Glomerular visceral epithelial cell (primary cell): ENCODE results near the gene TMEM192.
"Not testable (repeated sequence)": the region's sequence is repeated elsewhere in the genome, so short reads cannot be mapped to it uniquely, and the experiment has no call there.

Source experiments
- DNase-seq: peaks from one replicate; pipeline ENCODE4 v3.0.0-alpha.2; 2016; ENCODE audit errors: extremely low spot score

TMEM192 gene

DNA sequence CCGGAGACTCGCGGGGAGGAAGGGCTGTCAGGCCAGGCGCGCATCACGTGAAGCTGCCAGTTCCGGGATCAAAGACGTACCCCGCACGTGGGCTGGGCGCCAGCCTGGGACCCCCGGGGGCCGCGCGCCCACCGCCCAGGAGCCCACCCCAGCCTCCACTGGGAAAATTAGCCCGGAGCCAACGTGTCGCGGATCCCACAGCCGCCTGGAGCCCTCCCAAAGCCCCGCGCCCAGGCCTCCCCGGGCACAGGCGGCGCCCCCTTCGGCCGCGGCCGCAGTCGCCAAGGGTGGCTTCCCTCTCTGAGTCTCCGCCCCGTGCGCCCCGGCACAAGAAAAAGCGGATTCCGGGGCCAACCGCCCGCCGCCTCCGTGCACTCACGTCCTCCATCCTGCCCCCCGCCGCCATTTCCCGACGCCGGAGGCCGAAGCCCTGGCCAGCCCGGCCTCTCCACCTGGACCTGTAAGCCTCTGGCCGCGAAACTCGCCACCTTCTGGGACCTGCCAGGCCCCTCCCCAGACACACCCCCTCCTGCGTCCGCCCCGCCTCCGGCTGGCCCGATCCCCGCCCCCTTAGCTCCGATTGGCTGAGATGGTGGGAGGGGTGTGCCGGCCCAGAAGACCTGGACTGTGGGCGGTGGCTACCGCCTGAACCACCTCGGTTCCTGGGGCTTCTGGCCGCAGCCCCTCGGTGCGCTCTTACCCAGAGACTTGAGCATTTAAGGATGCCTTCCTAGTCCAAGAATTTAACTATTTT lies at the start of gene TMEM192:
Gene TMEM192 (minus strand): TSS at position 493 of the 754 bp plus-strand sequence. CDS start 87 bp downstream, at position 406.
- DNase-seq: peak; percentile 96

DNA sequence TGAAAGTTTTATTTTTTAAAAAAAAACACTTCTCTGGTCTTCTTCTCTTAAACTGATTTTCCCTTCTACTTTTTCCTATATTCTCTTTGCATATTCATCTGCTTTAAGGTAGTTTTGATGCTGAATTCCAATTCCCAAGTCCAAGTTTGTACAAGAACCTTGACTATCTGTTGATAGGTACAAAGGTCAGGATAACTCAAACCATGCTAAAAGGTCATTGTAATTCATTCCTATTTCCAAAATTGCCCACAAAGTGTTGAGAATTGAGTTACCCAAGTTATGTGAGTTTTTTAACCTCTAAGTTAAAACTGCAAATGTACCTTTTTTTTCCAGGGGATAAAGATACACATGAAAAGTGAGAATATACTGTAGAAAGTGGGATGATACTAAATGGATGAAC lies 46.1 kb upstream of the TMEM192 start:
- DNase-seq: no peak

DNA sequence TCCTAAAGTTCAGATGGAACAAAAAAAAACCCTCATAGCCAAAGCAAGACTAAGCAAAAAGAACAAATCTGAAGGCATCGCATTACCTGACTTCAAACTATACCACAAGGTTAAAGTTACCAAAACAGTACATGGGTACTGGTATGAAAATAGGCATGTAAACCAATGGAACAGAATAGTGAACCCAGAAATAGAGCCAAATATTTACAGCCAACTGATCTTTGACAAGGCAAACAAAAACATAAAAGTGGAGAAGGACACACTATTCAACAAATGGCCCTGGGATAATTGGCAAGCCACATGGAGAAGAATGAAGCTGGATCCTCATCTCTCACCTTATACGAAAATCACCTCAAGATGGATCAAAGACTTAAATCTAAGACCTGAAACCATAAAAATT lies 44.2 kb upstream of the TMEM192 start:
- no peak for DNase-seq

DNA sequence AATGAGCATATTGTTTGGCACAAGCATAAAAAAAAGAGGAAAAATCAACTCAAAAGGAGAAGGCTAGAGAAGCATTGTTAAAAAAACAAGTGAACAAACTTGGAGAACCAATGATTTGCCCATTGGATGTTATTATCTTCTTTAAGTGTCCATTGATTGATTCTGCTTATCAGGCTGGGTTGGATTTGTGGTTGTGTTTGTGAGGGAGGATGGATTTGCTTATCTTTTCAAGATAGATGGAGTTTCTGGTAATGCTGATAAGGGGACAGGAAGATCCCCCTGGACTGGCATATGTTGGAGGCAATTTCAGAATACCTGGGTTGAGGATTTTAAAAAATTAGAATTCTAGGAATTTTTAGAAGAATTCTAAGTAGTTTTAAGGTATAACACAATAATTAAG lies 41.8 kb upstream of the TMEM192 start:
- no peak for DNase-seq

DNA sequence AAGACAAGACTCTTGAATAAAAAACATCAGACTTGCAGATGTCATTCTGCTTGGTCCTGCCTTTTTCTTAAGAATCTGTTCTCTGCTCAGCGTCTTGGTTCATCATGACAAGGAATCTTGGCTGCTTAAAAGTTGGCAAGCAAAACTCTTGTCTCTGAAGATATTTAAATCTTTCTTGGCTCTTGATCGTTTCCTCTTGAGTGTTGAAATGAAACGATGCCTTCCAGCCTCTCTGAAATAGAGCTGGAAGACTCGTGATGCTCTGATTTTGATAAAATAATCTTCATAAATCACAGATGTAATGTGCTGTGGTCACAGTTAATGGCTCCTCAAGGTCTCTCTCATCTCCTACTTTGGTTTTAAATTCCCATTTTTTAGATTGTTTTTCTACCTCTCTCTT lies 39.9 kb upstream of the TMEM192 start:
- no peak for DNase-seq

DNA sequence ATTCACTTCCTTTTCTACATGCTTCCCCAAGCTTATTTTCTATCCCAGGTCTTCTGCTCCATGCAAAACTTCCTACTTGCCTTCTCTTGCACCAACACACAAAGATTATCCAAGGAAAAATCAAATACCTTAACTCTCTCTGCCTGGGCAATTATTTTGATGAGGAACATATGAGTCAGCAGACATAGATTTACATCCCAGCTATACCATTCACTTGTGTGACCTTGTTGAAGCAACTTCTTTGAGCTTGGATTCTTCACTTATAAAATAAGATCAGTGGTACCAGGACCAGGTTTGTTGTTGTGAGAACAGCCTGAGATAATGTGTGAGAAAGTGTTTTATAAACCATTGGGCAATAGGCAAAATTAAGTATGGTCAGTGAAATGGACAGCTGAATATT lies 39.1 kb upstream of the TMEM192 start:
- DNase-seq: no peak

DNA sequence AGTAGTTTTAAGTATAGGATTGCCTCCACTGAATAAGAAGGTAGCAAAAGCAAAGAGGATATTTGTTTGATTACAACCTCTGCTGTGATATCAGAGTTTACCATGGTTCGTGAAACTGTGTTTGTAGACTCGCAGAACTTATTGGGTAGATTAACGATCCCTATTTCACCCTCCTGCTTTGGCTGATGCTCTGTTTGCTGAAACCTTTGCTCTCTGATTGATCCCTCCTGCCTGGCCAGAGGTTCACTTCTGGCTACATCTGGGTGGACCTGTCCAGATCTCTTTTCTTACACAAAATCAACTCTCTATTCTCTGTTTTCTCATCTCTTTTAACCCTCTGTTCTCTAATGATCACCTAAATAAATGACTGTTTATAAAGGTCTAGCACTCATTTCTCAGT lies 37.9 kb upstream of the TMEM192 start:
- DNase-seq: no peak

DNA sequence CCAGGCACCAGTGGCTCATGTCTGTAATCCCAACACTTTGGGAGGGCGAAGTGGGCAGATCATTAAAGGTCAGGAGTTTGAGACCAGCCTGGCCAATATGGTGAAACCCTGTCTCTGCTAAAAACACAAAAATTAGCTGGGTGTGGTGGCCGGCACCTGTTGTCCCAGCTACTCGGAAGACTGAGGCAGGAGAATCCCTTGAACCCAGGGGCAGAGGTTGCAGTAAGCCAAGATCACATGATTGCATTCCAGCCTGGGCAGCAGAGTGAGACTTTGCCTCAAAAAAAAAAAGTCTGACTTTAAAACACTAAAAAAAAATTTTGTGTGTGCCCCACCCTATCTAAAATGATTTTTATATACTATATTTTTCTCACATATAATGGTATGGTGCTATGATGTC lies 26.2 kb upstream of the TMEM192 start:
- no peak for DNase-seq

DNA sequence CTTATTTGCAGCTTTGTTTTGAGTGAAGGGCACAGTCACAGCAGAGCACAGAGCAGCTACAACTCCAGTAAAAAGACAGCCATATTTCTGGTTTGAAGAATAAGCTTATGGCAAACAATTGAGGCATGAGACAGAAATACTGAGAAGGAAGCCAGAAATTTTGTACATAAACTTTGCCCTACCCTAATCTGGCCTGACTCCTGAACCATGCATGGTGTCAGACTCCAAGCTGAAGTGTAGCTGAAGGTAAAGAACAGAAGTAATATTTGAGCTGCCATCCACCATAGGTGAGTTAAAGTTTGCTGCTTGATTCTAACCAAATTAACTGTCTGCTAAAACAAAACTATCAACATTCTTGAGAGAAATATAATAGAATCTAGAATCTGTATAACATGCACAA lies 24.5 kb upstream of the TMEM192 start:
- no peak for DNase-seq

DNA sequence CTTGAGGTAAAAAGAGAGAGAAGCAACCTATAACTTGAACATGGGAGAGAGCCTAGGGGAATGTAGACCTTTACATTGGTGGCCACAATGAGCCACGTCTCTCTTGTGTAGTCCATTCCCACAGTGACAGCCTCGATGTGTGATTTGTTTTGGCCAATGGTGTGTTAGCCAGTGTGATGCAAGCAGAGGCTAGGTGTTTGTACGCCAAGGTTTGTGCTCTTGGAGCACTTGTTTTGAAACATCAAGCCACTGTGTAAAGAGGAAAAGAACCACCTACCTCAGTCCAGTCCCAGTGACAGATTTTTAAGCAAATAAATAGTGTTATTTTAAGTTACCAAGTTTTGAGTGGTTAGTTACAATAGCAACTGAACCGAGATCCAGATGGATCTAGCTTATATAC lies 23.9 kb upstream of the TMEM192 start:
- no peak for DNase-seq

DNA sequence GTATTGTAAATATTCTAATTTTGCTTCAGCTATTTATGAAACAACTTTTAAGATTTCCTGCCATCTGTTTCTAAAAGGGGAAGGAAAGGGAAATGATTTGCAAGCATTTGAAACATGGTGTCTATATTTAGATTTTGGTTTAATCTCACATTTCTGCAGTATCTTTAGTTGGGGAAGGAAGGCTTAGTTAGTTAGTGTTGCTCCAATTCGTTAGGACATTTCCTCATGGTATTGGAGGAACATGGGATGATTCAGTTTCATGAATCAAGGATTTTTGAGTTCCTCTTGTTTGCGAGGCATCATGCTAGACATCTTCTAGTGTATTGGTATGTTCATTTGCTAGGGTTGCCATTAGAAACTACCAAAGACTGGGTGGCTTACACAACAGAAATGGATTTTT lies 20.5 kb upstream of the TMEM192 start:
- no peak for DNase-seq

DNA sequence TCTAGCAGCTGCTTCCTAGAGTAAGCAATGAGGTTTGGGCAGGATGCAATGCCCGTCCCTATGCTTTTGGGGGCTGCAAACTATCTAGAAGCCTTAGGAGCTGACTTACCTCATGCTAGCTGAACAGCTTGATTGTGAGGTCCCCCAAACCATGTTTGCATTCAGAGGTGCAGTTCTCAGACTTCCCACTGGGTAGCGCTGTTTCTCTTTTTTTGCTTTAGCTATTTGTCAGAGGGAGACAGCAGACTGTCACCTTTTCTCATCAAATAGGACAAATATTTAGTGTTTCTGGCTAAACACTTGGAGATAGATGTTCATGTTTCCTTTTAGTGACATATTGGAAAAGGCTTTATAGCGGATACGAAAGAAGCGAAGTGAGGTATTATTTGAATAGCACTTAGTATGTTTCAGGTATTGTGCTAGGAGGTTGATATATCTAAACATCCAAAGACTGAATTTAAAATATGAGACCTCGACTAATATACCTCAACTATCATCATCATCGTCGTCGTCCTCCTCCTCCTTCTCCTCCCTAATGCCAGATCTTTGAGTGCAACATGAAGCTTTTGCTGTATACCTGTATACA lies 18.7 kb upstream of the TMEM192 start:
- DNase-seq: peak; percentile 75

DNA sequence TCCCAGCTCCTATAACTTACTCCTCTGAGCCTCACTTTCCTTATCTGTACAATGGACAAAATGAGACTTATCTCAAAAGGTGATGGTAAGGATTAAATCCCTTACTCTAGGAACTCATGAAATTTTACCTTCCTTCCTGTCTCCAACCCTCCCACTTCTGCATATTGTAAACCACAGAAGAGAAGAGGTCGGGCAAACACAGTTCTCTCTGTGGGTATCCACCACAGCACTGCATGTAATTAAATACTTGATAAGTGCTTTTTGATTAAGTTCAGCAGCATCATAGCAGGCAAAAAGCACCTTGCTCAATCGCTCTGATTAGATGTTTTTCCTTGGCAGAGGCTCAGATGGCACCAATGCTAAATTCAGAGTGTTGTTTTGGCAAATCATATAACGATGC lies 17.3 kb upstream of the TMEM192 start:
- no peak for DNase-seq

DNA sequence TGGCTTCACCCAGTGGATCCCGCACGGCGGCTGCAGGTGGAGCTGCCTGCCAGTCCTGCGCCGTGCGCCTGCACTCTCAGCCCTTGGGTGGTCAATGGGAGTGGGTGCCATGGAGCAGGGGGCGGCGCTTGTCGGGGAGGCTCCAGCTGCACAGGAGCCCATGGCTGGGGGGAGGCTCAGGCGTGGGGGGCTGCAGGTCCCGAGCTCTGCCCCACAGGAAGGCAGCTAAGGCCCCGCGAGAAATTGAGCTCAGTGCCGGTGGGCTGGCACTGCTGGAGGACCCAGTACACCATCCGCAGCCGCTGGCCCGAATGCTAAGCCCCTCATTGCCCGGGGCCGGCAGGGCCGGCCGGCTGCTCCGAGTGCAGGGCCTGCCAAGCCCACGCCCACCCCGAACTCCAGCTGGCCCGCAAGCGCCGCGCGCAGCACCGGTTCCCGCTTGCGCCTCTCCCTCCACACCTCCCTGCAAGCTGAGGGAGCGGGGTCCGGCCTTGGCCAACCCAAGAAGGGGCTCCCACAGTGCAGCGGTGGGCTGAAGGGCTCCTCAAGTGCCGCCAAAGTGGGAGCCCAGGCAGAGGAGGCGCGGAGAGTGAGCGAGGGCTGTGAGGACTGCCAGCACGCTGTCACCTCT lies 13.3 kb upstream of the TMEM192 start:
- DNase-seq: not testable (repeated sequence)

DNA sequence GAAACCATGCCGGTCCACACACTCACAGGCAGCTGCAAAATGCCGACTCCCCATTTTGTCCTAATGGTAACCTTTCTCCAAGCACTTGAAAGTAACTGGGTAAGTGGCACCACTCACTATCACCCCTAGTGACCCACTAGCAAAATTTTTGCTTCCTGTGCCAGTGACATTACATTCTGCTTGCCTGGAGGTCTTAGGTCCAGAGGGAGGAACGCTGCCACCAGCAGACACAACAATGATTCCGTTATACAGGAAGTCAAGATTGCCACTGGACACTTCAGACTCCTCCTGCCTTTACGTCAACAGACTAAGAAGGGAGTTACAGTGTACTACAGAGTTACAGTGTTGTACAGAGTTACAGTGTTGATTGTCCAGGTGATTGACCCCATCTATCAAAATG lies 11.8 kb upstream of the TMEM192 start:
- DNase-seq: no peak

DNA sequence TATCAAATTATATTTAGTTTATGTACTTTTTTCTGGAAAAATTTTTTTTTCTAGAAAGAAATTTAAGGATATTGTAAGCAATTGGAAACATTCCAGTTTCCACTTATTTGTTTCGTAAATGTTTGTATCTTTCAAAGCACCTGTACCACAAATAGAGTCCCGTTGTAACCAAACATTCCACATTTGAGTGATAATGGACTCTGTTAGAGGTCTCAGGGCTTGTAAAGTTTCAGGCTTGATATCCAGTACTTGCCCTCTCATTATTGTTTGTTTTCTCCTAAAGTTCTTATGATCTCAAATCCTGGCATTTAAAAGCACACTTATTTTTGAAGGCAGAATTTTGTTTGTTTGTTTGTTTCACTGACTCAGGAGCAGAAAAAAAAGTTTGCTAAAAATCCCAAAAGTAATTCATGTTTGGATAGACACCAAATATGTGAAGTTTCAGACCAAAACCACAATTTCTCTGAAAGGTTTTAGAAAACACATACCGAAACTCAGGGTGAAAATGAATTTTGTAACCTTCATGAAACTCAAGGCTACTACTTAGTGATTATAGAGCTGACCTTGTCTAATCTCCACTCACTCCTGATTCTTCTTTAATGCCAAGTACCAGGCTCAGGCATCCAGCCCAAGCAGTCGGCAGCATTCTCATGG lies 5.7 kb upstream of the TMEM192 start:
- no peak for DNase-seq

DNA sequence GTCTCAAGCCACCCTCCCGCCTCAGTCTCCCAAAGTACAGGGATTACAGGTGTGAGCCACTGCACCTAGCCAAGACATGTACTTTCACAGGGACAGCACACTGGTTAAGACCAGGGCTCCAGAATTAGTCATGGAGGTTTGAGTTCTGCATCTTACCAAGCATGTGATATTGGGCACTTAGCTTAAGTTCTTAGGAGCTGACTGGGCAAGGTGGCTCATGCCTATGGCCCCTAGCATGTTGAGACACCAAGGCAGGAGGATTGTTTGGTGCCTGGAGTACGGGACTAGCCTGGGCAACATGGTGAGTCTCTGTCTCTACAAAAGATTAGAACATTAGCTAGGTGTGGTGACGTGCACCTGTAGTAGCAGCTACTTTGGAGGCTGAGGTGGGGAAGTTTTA lies 2.6 kb upstream of the TMEM192 start:
- no peak for DNase-seq

DNA sequence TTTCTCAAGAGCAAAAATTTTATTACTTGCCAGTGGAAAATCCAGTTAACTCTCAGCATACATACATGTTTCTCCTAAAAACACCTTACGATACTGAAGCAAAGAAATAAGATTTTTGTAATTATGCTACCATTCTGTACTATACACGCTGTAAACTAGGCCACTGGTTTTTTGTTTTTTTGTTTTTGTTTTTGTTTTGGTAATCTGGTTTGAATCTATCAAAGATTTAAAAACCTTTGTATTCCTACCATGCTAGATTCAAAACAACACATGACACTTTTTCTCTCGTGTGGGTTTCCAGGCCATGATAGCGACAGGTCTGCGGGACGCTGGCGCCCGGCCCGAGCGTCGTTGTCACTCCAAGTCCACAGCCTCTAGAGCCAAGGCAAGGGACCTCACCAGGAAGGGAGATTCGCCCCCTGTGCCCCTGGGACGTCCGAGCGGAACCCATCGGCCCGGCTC lies 723 bp downstream of the TMEM192 start:
- no peak for DNase-seq

DNA sequence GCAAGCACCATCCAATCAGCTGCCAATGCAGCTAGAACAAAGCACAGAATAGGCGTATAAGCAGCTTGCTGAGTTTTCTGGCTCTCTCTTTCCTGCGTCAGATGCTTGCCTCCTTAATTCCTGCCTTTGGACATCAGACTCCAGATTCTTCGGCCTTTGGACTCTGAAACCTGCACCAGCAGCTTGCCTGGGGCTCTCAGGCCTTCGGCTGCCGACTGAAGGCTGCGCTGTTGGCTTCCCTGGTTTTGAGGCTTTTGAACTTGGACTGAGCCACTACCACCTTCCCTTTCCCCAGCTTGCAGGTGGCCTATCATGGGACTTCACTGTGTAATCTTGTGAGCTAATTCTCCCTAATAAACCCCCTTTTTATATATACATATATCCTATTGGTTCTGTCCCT lies 6.1 kb downstream of the TMEM192 start:
- DNase-seq: no peak

DNA sequence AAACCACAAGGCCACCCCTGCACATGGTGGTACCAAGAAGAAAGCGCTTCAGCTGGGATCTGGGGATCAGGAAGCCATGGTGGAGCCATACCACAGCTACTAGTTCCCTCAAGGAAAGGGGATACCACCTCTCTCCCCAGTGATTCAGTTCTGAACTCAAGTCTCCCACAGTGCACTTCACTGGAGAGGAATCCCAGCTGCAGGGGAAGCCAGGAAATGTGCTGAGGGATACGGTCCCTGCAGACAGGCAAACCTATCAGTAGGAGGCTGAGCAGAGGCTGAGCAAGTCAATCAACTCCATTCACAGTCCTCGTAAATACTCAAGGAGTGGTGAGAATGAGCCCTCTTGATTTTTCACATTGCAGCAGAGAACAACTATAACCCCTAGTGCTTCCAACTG lies 11.0 kb downstream of the TMEM192 start:
- no peak for DNase-seq

DNA sequence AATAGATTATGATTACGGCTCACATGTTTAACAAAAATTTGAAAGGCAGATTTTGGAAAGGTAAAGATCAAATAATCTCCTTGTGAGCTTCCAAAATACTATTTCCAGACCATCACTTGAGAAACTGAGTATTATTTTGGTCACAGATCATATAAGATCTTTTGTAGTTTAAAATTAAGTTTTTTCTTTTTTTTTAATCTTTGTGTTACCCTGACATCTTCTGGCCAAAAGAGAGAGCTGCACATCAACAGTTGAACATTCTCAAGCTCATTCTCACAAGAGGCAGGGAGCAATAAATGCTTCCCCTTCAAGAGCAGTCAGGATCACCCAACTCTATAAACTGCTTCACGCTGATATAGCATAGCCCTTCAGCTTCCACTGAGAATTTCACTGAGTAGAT lies 15.9 kb downstream of the TMEM192 start:
- peak; percentile 32 for DNase-seq

DNA sequence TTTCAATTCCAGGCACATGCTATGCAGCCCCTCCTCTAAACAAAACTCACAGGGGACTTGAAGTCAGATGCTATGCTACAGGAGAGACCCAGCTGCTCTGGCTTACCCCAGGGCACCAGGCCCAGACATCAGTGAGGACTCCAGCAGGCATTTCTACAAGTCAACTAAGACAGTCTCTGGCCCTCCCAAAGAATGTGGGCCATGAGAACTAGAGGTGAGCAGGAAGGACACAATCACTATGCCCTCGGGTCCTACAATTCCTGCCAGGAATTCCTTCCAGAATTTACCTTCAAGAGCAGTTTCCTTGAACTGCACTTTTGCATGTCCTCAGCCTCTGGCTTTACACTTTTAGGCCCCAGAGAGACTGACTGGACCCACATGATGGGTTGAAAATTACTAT lies 17.4 kb downstream of the TMEM192 start:
- DNase-seq: no peak

DNA sequence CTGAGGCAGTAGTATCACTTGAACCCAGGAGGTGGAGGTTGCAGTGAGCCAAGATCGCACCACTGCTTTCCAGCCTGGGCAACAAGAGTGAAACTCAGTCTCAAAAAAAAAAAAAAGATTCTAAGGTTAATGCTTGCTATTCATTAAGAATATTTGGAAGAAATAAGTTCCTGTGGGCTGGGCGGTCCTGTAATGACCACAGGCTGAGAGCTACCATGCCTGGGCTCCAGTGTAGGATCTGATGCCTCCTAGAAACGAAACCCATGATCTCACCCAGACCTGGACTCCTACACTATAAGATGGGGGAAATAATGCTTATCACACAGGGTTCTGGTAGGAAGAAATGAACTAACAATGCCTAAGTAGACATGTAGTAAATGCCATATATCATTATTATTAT lies 17.8 kb downstream of the TMEM192 start:
- no peak for DNase-seq
